ENCODE data around the gene KHDC1.
"Not testable (repeated sequence)": the region's sequence is repeated elsewhere in the genome, so short reads cannot be mapped to it uniquely, and the experiment has no call there.

KHDC1 gene

GRCh38 chr6:73209117-73209516 lies 53.9 kb downstream of the KHDC1 start:
- Histone ChIP-seq H3K9me3 (ENCODE audit: insufficient read depth, low read depth, low read length) (peaks cover 5% of the 10 kb centered on the region; the same call in 1 of the 2 replicates), H3K27ac (ENCODE audit: low read depth, low read length) (no peak overlapping the region), H3K36me3 (ENCODE audit: insufficient read depth, low read length) (no peaks in the 10 kb centered on the region), H3K9ac (ENCODE audit: low read depth, low read length) (no peak overlapping the region), H3K4me3 (ENCODE audit: low read length) (no peak overlapping the region), H3K4me1 (ENCODE audit: insufficient read depth, low read length) (peaks cover 2% of the 10 kb centered on the region; the same call in 1 of the 2 replicates), H3K27me3 (ENCODE audit: insufficient read depth, low read length) (no peaks in the 10 kb centered on the region)
- 79% methylated on average over 9 of the region's 9 CpGs for WGBS

- Histone ChIP-seq H3K27me3 (ENCODE audit: insufficient read depth, low read length) (no peaks in the 10 kb centered on the region), H3K9me3 (ENCODE audit: insufficient read depth, low read depth, low read length) (peaks cover 5% of the 10 kb centered on the region; the same call in 1 of the 2 replicates), H3K4me3 (ENCODE audit: low read length) (no peak overlapping the region), H3K27ac (ENCODE audit: low read depth, low read length) (no peak overlapping the region), H3K36me3 (ENCODE audit: insufficient read depth, low read length) (no peaks in the 10 kb centered on the region), H3K4me1 (ENCODE audit: insufficient read depth, low read length) (peaks cover 5% of the 10 kb centered on the region; the same call in 1 of the 2 replicates), H3K9ac (ENCODE audit: low read depth, low read length) (no peak overlapping the region)
- WGBS, result 94% methylated on average over 3 of the region's 3 CpGs
Measured at GRCh38 chr6:73207221-73207837, 55.7 kb downstream of the KHDC1 start.

DNA sequence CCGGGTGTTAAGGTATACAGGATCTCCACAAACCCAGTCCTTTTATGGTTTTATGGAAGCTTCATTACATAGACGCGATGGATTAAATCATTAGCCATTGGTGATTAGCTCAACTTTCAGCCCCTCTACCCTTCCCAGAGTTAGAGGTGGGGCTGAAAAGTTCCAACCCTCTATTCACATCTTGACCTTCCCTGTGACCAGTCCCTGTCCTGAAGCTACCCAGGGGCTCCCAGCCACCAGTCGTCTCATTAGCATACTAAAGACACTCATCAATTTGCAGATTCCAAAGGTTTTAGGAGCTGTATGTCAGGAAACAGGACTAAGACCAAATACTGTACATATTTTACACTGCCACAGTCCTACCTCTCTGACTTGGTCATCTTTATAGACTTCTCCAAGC lies 58.7 kb downstream of the KHDC1 start:
- Histone ChIP-seq H3K9ac (ENCODE audit: low read depth, low read length) (no peak overlapping the region), H3K4me1 (ENCODE audit: insufficient read depth, low read length) (peaks cover 7% of the 10 kb centered on the region; the same call in 1 of the 2 replicates), H3K4me3 (ENCODE audit: low read length) (no peak overlapping the region), H3K9me3 (ENCODE audit: insufficient read depth, low read depth, low read length) (peaks cover 5% of the 10 kb centered on the region; the same call in 1 of the 2 replicates), H3K36me3 (ENCODE audit: insufficient read depth, low read length) (no peaks in the 10 kb centered on the region), H3K27ac (ENCODE audit: low read depth, low read length) (no peak overlapping the region), H3K27me3 (ENCODE audit: insufficient read depth, low read length) (no peaks in the 10 kb centered on the region)
- WGBS, result 67% methylated on average over 4 of the region's 4 CpGs

DNA sequence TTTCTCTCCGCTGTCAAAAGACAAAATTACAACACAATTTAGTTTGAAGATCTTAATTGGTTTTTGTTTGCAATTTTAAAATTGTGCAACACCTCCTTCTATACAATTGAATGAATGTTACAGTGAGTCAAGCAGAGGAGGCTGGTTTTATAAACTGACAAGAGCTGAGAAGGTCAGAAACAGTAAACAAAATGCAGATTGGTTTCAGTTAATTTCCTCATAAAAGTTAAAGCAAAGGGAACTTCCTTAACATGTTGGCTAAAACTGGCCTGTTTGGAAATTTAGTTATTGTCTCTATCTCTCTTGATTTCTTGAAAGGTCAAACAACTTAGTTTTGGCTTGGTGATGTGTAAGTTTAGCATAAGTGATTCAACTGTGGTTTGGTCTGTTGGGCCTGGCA lies 59.9 kb downstream of the KHDC1 start:
- WGBS, result no CpG with 5 or more reads among the region's 1 CpG
- Histone ChIP-seq H3K27me3 (ENCODE audit: insufficient read depth, low read length) (no peaks in the 10 kb centered on the region), H3K27ac (ENCODE audit: low read depth, low read length) (no peak overlapping the region), H3K4me1 (ENCODE audit: insufficient read depth, low read length) (peaks cover 18% of the 10 kb centered on the region; the same call in 1 of the 2 replicates), H3K9me3 (ENCODE audit: insufficient read depth, low read depth, low read length) (peaks cover 5% of the 10 kb centered on the region; the same call in 1 of the 2 replicates), H3K4me3 (ENCODE audit: low read length) (no peak overlapping the region), H3K9ac (ENCODE audit: low read depth, low read length) (no peak overlapping the region), H3K36me3 (ENCODE audit: insufficient read depth, low read length) (no peaks in the 10 kb centered on the region)

DNA sequence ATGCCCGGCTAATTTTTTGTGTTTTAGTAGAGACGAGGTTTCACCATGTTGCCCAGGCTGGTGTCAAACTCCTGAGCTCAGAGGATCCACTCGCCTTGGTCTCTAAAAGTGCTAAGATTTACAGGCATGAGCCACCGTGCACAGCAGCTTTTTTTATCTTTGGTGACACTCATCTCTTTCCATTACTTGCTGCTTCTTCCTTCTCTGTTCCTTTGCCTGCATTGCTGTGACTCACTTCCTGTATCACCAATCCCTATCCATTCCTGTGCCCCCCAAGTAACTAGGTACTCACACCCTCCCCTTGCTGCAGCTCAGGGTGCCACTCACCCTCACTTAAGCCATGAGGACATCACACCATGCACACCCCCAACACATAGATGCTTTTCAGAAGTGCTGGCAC lies 62.3 kb downstream of the KHDC1 start:
- no peak overlapping the region for H3K27ac ChIP-seq (ENCODE audit: low read depth, low read length)
- no peaks in the 10 kb centered on the region for H3K9me3 ChIP-seq (ENCODE audit: insufficient read depth, low read depth, low read length)
- H3K9ac ChIP-seq (ENCODE audit: low read depth, low read length), result no peak overlapping the region
- H3K4me1 ChIP-seq (ENCODE audit: insufficient read depth, low read length), result peaks cover 25% of the 10 kb centered on the region; the same call in 1 of the 2 replicates
- no peak overlapping the region for H3K4me3 ChIP-seq (ENCODE audit: low read length)
- 92% methylated on average over 4 of the region's 4 CpGs for WGBS
- no peaks in the 10 kb centered on the region for H3K36me3 ChIP-seq (ENCODE audit: insufficient read depth, low read length)
- H3K27me3 ChIP-seq (ENCODE audit: insufficient read depth, low read length), result no peaks in the 10 kb centered on the region

DNA sequence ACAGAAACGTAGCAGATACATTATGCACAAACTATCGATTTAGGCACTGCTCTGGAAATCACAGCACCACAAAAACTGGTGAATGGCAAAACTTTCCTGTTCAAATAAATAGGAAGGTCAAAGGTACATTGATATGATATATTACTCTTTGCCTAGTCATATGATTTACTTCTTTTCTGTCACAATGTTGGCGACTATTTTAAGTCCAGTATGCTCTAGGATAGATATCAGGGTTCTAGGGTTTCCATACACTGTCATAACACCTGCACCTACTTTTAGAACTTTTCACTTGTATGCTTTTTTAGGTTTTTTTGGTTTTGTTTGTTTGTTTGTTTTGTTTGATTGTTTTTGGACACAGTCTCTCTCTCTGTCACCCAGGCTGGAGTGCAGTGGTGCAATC lies 62.7 kb downstream of the KHDC1 start:
- no peaks in the 10 kb centered on the region for H3K9me3 ChIP-seq (ENCODE audit: insufficient read depth, low read depth, low read length)
- H3K9ac ChIP-seq (ENCODE audit: low read depth, low read length), result no peak overlapping the region
- H3K27me3 ChIP-seq (ENCODE audit: insufficient read depth, low read length), result no peaks in the 10 kb centered on the region
- no peak overlapping the region for H3K4me3 ChIP-seq (ENCODE audit: low read length)
- H3K27ac ChIP-seq (ENCODE audit: low read depth, low read length), result no peak overlapping the region
- H3K4me1 ChIP-seq (ENCODE audit: insufficient read depth, low read length), result peaks cover 25% of the 10 kb centered on the region; the same call in 1 of the 2 replicates
- WGBS, result 98% methylated on average over 3 of the region's 3 CpGs
- no peaks in the 10 kb centered on the region for H3K36me3 ChIP-seq (ENCODE audit: insufficient read depth, low read length)

DNA sequence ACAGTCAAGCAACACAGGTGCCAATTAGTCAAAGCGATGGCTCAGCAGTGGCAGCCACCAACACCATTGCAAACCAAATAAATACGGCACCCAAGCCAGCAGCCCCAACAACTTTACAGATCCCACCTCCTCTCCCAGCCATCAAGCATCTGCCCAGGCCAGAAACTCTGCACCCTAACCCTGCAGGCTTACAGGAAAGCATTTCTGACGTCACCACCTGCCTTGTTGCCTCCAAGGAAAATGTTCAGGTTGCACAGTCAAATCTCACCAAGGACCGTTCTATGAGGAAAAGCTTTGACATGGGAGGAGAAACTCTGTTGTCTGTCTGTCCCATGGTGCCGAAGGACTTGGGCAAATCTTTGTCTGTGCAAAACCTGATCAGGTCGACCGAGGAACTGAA lies 68.3 kb downstream of the KHDC1 start:
- Histone ChIP-seq H3K9me3 (ENCODE audit: insufficient read depth, low read depth, low read length) (no peaks in the 10 kb centered on the region), H3K27ac (ENCODE audit: low read depth, low read length) (no peak overlapping the region), H3K4me1 (ENCODE audit: insufficient read depth, low read length) (peaks cover 19% of the 10 kb centered on the region; the same call in 1 of the 2 replicates), H3K4me3 (ENCODE audit: low read length) (no peak overlapping the region), H3K9ac (ENCODE audit: low read depth, low read length) (no peak overlapping the region), H3K36me3 (ENCODE audit: insufficient read depth, low read length) (no peaks in the 10 kb centered on the region), H3K27me3 (ENCODE audit: insufficient read depth, low read length) (no peaks in the 10 kb centered on the region)
- 92% methylated on average over 7 of the region's 7 CpGs for WGBS

- H3K4me3 ChIP-seq (ENCODE audit: low read length); H3K9ac ChIP-seq (ENCODE audit: low read depth, low read length); H3K27me3 ChIP-seq (ENCODE audit: insufficient read depth, low read length); H3K36me3 ChIP-seq (ENCODE audit: insufficient read depth, low read length); H3K4me1 ChIP-seq (ENCODE audit: insufficient read depth, low read length); H3K9me3 ChIP-seq (ENCODE audit: insufficient read depth, low read depth, low read length); H3K27ac ChIP-seq (ENCODE audit: low read depth, low read length): not testable (repeated sequence)
- WGBS, result 98% methylated on average over 3 of the region's 4 CpGs
Measured at GRCh38 chr6:73193302-73193701, 69.7 kb downstream of the KHDC1 start.
